Sigmoid colon (tissue), 7 donors: Measurements from ENCODE around the gene YPEL2. TPM values are rescaled to one million over a fixed set of nuclear protein-coding genes. Genes with fewer than 3 reads are reported as not detected.

Source experiments
- DNase-seq: peaks from one replicate; pipeline ENCODE4 v3.0.0-alpha.2; 2019
- H3K27ac ChIP-seq, 4 donors: fragments of 200-600 bp; sonication (generic); one replicate each; pipeline ENCODE4 v1.5.1; 2016 to 2019; ENCODE audit warnings: mild to moderate bottlenecking in 1 of 4
- H3K27me3 ChIP-seq, 3 donors: fragments of 200-600 bp; sonication (generic); one replicate each; pipeline ENCODE4 v1.5.1; 2019; ENCODE audit warnings: mild to moderate bottlenecking in 1 of 3
- H3K36me3 ChIP-seq, 4 donors: fragments of 200-600 bp; sonication (generic); one replicate each; pipeline ENCODE4 v1.5.1; 2016 to 2019
- H3K4me1 ChIP-seq, 4 donors: fragments of 200-600 bp; sonication (generic); one replicate each; pipeline ENCODE4 v1.5.1; 2017 to 2019
- H3K4me3 ChIP-seq, 4 donors: fragments of 200-600 bp; sonication (generic); one replicate each; pipeline ENCODE4 v1.5.1; 2017 to 2019; ENCODE audit warnings: mild to moderate bottlenecking in 2 of 4, moderate library complexity in 1 of 4
- H3K9me3 ChIP-seq, 4 donors: fragments of 200-600 bp in 3 of 4; sonication (generic) in 3 of 4; one replicate each; pipeline versions ENCODE4 v1.5.1 to v1.6.1; 2013 to 2019
- CTCF ChIP-seq, 4 experiments: fragments of 450-650 bp in 3 of 4; fragments of 200-600 bp in 1 of 4; IDR thresholded peaks; one replicate each; pipeline ENCODE4 v1.5.1; 2016 to 2019; ENCODE audit warnings: antibody characterized with exemption in 4 of 4, mild to moderate bottlenecking in 3 of 4, moderate library complexity in 2 of 4
- EP300 ChIP-seq, 4 donors: sonication (generic); formaldehyde crosslinking; IDR thresholded peaks; one replicate each; pipeline ENCODE4 v1.6.1; 2017; ENCODE audit warnings: antibody characterized with exemption in 4 of 4
- POLR2A ChIP-seq, 2 donors: fragments of 450-650 bp; IDR thresholded peaks; one replicate each; pipeline ENCODE4 v1.6.1; 2016; ENCODE audit warnings: antibody characterized with exemption in 2 of 2, mild to moderate bottlenecking in 2 of 2, moderate library complexity in 2 of 2
- POLR2AphosphoS5 ChIP-seq, 4 donors: sonication (generic); formaldehyde crosslinking; IDR thresholded peaks; one replicate each; pipeline ENCODE4 v1.6.1; 2017; ENCODE audit warnings: antibody characterized with exemption in 4 of 4
- WGBS, 2 donors: extraction: QIAGEN DNeasy Blood & Tissue Kit; methylation state at CpG; one replicate each; pipeline ENCODE4 v1.1.7; 2013; 5-methylcytosine and 5-hydroxymethylcytosine counted together
- intact Hi-C: fragments of 100-400 bp; cut with DNase I; formaldehyde crosslinking; loops from one replicate; pipeline ENCODE4 v1.15.1; 2023
- polyA plus RNA-seq, 3 donors: library from polyadenylated mRNA; stranded (reverse); fragments of 200-250 nt; gene quantifications; one replicate each; pipeline ENCODE4 v1.2.3, GENCODE V29; 2013
- total RNA-seq, 4 donors: library from RNA; depleted of rRNA; stranded (reverse); fragments of >200 nt; gene quantifications; one replicate each; pipeline ENCODE4 v1.1.0, GENCODE V29; 2016
- donor health status: healthy with polysubstance abuse.
- donor health status: Bipolar disorder and iron deficiency.
- donor health status: healthy.

YPEL2 gene
- total and polyA plus RNA-seq, 7 donors: 10.2 to 35.7 (median 25.8) TPM

GRCh38 chr17:59421722-59422121 is 90.3 kb downstream of the YPEL2 start:
- TF ChIP-seq POLR2AphosphoS5 (IDR thresholded peaks at IDR 0.05) (no peak), POLR2A (IDR thresholded peaks at IDR 0.05) (no peak), EP300 (IDR thresholded peaks at IDR 0.05) (no peak), CTCF (IDR thresholded peaks at IDR 0.05) (no peak)
- intact Hi-C loops: loop anchor here (10.0 kb wide), 1 partner anchor 973 kb away; the partner anchor contains the start of gene USP32
- WGBS, 2 donors: 78 to 87% methylated on average over 6 of the region's 6 CpGs

GRCh38 chr17:59423137-59423724 is 91.8 kb downstream of the YPEL2 start:
- intact Hi-C loops: loop anchor here (10.0 kb wide), 1 partner anchor 972 kb away; the partner anchor contains the start of gene USP32
- DNase-seq: peak; percentile 78
- 76 to 83% methylated on average over 9 of the region's 9 CpGs for WGBS, 2 donors
- Histone ChIP-seq H3K4me3 (no peak overlapping the region), H3K27me3 (no peaks in the 10 kb centered on the region), H3K9me3 (no peaks in the 10 kb centered on the region), H3K4me1 (peaks cover 0 to 69% (median 66%) of the 10 kb centered on the region in 4 donors), H3K27ac (peak overlapping the region; percentile 76 to 90 (median 85)), H3K36me3 (no peaks in the 10 kb centered on the region)
- TF ChIP-seq POLR2AphosphoS5 (IDR thresholded peaks at IDR 0.05) (peak in 2 of 4 donors; percentile 13 to 19), POLR2A (IDR thresholded peaks at IDR 0.05) (no peak)

More at GRCh38 chr17:59421722-59422121, 90.3 kb downstream of the YPEL2 start:
- Histone ChIP-seq H3K9me3 (no peaks in the 10 kb centered on the region), H3K27me3 (no peaks in the 10 kb centered on the region), H3K36me3 (no peaks in the 10 kb centered on the region), H3K27ac (no peak overlapping the region), H3K4me1 (peaks cover 0 to 56% (median 52%) of the 10 kb centered on the region in 4 donors), H3K4me3 (no peak overlapping the region)
- DNase-seq: no peak

- intact Hi-C loops: loop anchor here (10.0 kb wide), 1 partner anchor 971 kb away; the partner anchor contains the start of gene USP32
- TF ChIP-seq EP300 (IDR thresholded peaks at IDR 0.05) (no peak), CTCF (IDR thresholded peaks at IDR 0.05) (no peak), POLR2AphosphoS5 (IDR thresholded peaks at IDR 0.05) (no peak), POLR2A (IDR thresholded peaks at IDR 0.05) (no peak)
- no peak for DNase-seq
- H3K4me1 ChIP-seq: peaks cover 0 to 71% (median 66%) of the 10 kb centered on the region in 4 donors
- H3K9me3 ChIP-seq: no peaks in the 10 kb centered on the region
- H3K27me3 ChIP-seq: no peaks in the 10 kb centered on the region
- 93 to 95% methylated on average over 9 of the region's 9 CpGs for WGBS, 2 donors
- peak overlapping the region; percentile 76 to 90 (median 85) for H3K27ac ChIP-seq
- no peaks in the 10 kb centered on the region for H3K36me3 ChIP-seq
- no peak overlapping the region for H3K4me3 ChIP-seq
Measured at GRCh38 chr17:59423903-59424302, 92.4 kb downstream of the YPEL2 start.

- TF ChIP-seq POLR2A (IDR thresholded peaks at IDR 0.05) (no peak), POLR2AphosphoS5 (IDR thresholded peaks at IDR 0.05) (no peak), CTCF (IDR thresholded peaks at IDR 0.05) (no peak), EP300 (IDR thresholded peaks at IDR 0.05) (no peak)
- Histone ChIP-seq H3K4me1 (peaks cover 0 to 71% (median 67%) of the 10 kb centered on the region in 4 donors), H3K9me3 (no peaks in the 10 kb centered on the region), H3K27me3 (no peaks in the 10 kb centered on the region), H3K27ac (peak overlapping the region; percentile 76 to 90 (median 85)), H3K4me3 (no peak overlapping the region), H3K36me3 (no peaks in the 10 kb centered on the region)
- WGBS, 2 donors: 93 to 95% methylated on average over 4 of the region's 4 CpGs
- no peak for DNase-seq
- intact Hi-C loops: loop anchor here (10.0 kb wide), 1 partner anchor 970 kb away; the partner anchor contains the start of gene USP32
Measured at GRCh38 chr17:59424331-59424730, 92.9 kb downstream of the YPEL2 start.

- 72 to 82% methylated on average over 16 of the region's 16 CpGs for WGBS, 2 donors
- intact Hi-C loops: loop anchor here (5.0 to 10.0 kb wide), 3 partner anchors 53 to 969 kb away; partner anchors contain the start of genes USP32 and YPEL2
- Histone ChIP-seq H3K4me3 (no peak overlapping the region), H3K27ac (peak overlapping the region; percentile 76 to 90 (median 85)), H3K9me3 (no peaks in the 10 kb centered on the region), H3K4me1 (peaks cover 0 to 70% (median 67%) of the 10 kb centered on the region in 4 donors), H3K36me3 (no peaks in the 10 kb centered on the region), H3K27me3 (no peaks in the 10 kb centered on the region)
- peak; percentile 83 for DNase-seq
- TF ChIP-seq EP300 (IDR thresholded peaks at IDR 0.05) (no peak), POLR2AphosphoS5 (IDR thresholded peaks at IDR 0.05) (peak in 2 of 4 donors; percentile 13 to 29), POLR2A (IDR thresholded peaks at IDR 0.05) (no peak), CTCF (IDR thresholded peaks at IDR 0.05) (no peak)
Measured at GRCh38 chr17:59425085-59425931, 93.9 kb downstream of the YPEL2 start.
